SK-N-SH (cell line): Measurements from ENCODE around the gene SIRT2. TPM values are rescaled to one million over a fixed set of nuclear protein-coding genes. Genes with fewer than 3 reads are reported as not detected.
"Not testable (repeated sequence)": the region's sequence is repeated elsewhere in the genome, so short reads cannot be mapped to it uniquely, and the experiment has no call there.

Source experiments
- CTCF ChIA-PET: fragments of 300-600, 350-600 bp; formaldehyde crosslinking; extraction: SDS; loops from one replicate; lab custom pipeline; 2021; lab: Yijun Ruan, JAX
- POLR2A ChIA-PET: fragments of 350-600 bp; sonication (Branson Sonifier 250); formaldehyde crosslinking; extraction: SDS; loops from one replicate; lab custom pipeline; 2020; ENCODE audit warnings: antibody characterized with exemption, inconsistent platforms; lab: Yijun Ruan, JAX
- DNase-seq: peaks from one replicate; pipeline ENCODE4 v3.0.0; 2012
- H2AFZ ChIP-seq: fragments of 200-600 bp; sonication (generic); 2 replicates; pipeline ENCODE4 v1.8.1; 2016; ENCODE audit warnings: antibody characterized with exemption, mild to moderate bottlenecking, low read depth
- H3F3A ChIP-seq: fragments of 200-600 bp; sonication (generic); replicated peaks from 2 replicates; pipeline ENCODE3; 2016; ENCODE audit warnings: antibody characterized with exemption, mild to moderate bottlenecking; ENCODE audit not compliant: insufficient read depth
- H3K27ac ChIP-seq, 2 experiments: fragments of 200-500 bp in 1 of 2; fragments of 200-600 bp in 1 of 2; sonication (Bioruptor generic) in 1 of 2; sonication (generic), shearing (Covaris generic) in 1 of 2; 2 replicates each; pipeline versions ENCODE4 v1.5.1 to v1.6.1; 2014 to 2016; ENCODE audit warnings: low read depth in 2 of 2, inconsistent platforms in 1 of 2, low read length in 1 of 2, mild to moderate bottlenecking in 1 of 2, mixed read lengths in 1 of 2
- H3K27me3 ChIP-seq: fragments of 200-600 bp; sonication (generic), shearing (Covaris generic); 2 replicates; pipeline ENCODE4 v1.6.1; 2016; ENCODE audit warnings: mixed run types; ENCODE audit not compliant: insufficient read depth
- H3K36me3 ChIP-seq, 2 experiments: fragments of 200-500 bp in 1 of 2; fragments of 200-600 bp in 1 of 2; sonication (Bioruptor generic) in 1 of 2; sonication (generic) in 1 of 2; replicated peaks in 1 of 2; 2 replicates each; pipeline versions ENCODE3 to v1.5.1; 2014 to 2016; ENCODE audit warnings: low read length in 1 of 2, mild to moderate bottlenecking in 1 of 2; ENCODE audit not compliant: insufficient read depth in 2 of 2, control insufficient read depth in 1 of 2
- H3K4me1 ChIP-seq, 2 experiments: fragments of 200-500 bp in 1 of 2; fragments of 200-600 bp in 1 of 2; sonication (Bioruptor generic) in 1 of 2; sonication (generic), shearing (Covaris generic) in 1 of 2; 2 replicates each; pipeline versions ENCODE4 v1.5.1 to v1.6.1; 2014 to 2016; ENCODE audit warnings: low read depth in 1 of 2, low read length in 1 of 2, mixed run types in 1 of 2; ENCODE audit not compliant: insufficient read depth in 2 of 2, control insufficient read depth in 1 of 2
- H3K4me2 ChIP-seq: fragments of 200-600 bp; sonication (generic), shearing (Covaris generic); 2 replicates; pipeline ENCODE4 v1.6.1; 2017; ENCODE audit warnings: mixed run types
- H3K4me3 ChIP-seq, 2 experiments: fragments of 200-500 bp in 1 of 2; fragments of 200-600 bp in 1 of 2; sonication (Bioruptor generic) in 1 of 2; sonication (generic), shearing (Covaris generic) in 1 of 2; 2 replicates each; pipeline versions ENCODE4 v1.5.1 to v1.8.1; 2014 to 2016; ENCODE audit warnings: low read depth in 2 of 2, inconsistent platforms in 1 of 2, low read length in 1 of 2, mild to moderate bottlenecking in 1 of 2, mixed read lengths in 1 of 2, moderate library complexity in 1 of 2
- H3K79me2 ChIP-seq: fragments of 200-600 bp; sonication (generic); 2 replicates; pipeline ENCODE4 v1.8.1; 2017; ENCODE audit warnings: mild to moderate bottlenecking; ENCODE audit not compliant: insufficient read depth
- H3K9ac ChIP-seq: fragments of 200-600 bp; sonication (generic); 2 replicates; pipeline ENCODE4 v1.6.1; 2017; ENCODE audit warnings: mixed run types
- H3K9me2 ChIP-seq: fragments of 200-600 bp; sonication (generic); 2 replicates; pipeline ENCODE4 v1.6.1; 2017; ENCODE audit warnings: mixed run types
- H3K9me3 ChIP-seq: fragments of 200-600 bp; sonication (generic); 2 replicates; pipeline ENCODE4 v1.6.1; 2017; ENCODE audit warnings: mixed run types, mild to moderate bottlenecking, moderate library complexity
- H4K20me1 ChIP-seq: fragments of 200-600 bp; sonication (generic); 2 replicates; pipeline ENCODE4 v1.6.1; 2017; ENCODE audit warnings: mild to moderate bottlenecking, mixed run types; ENCODE audit not compliant: insufficient read depth
- EZH2phosphoT487 ChIP-seq: fragments of 200-600 bp; sonication (generic); IDR thresholded peaks from 2 replicates; pipeline ENCODE4 v1.6.1; 2017; ENCODE audit warnings: low read depth, mixed run types, mild to moderate bottlenecking, antibody characterized with exemption, moderate library complexity, borderline replicate concordance
- GABPA ChIP-seq: IDR thresholded peaks from 2 replicates; pipeline ENCODE4 v1.4.0; 2012; ENCODE audit warnings: low read depth, mild to moderate bottlenecking
- MAX ChIP-seq: IDR thresholded peaks from 2 replicates; pipeline ENCODE4 v1.4.0; 2012; ENCODE audit warnings: low read depth
- PBX3 ChIP-seq: IDR thresholded peaks from 2 replicates; pipeline ENCODE4; 2012
- RAD21 ChIP-seq: IDR thresholded peaks from 2 replicates; pipeline ENCODE4 v1.6.1; 2012; ENCODE audit warnings: mild to moderate bottlenecking, low read length
- REST ChIP-seq: IDR thresholded peaks from 2 replicates; pipeline ENCODE4 v1.6.1; 2012; ENCODE audit warnings: mild to moderate bottlenecking, low read depth, low read length, moderate library complexity
- SMC3 ChIP-seq: IDR thresholded peaks from 2 replicates; pipeline ENCODE4 v1.6.1; 2012; ENCODE audit warnings: low read depth, low read length, improper control_type of control experiment
- TAF1 ChIP-seq: IDR thresholded peaks from 2 replicates; pipeline ENCODE4 v1.6.1; 2012; ENCODE audit warnings: low read depth, mild to moderate bottlenecking, low read length, moderate library complexity, borderline replicate concordance
- TEAD4 ChIP-seq: IDR thresholded peaks from 2 replicates; pipeline ENCODE4 v1.4.0; 2012; ENCODE audit warnings: mild to moderate bottlenecking, borderline replicate concordance; ENCODE audit not compliant: insufficient read depth
- WGBS: methylation state at CpG from one replicate; pipeline ENCODE4 v1.1.6; 2017; ENCODE audit warnings: low lambda C conversion rate; 5-methylcytosine and 5-hydroxymethylcytosine counted together
- polyA plus RNA-seq, 3 experiments: library from polyadenylated mRNA; depleted of rRNA; stranded (reverse); fragments of >200 nt; gene quantifications; 2 replicates each; pipeline ENCODE4 v1.2.3, GENCODE V29; 2012

Gene SIRT2
- polyA plus RNA-seq, 1 of the 3 experiments (the other 2 are of a cell fraction) = 39.3 TPM

- TF ChIP-seq SMC3 = no peak
- TF ChIP-seq EZH2phosphoT487 = no peak
- no peak for TF ChIP-seq TEAD4
- TF ChIP-seq TAF1 = no peak
- TF ChIP-seq REST = no peak
- H3K36me3 ChIP-seq = peaks cover 0 to 8% of the 10 kb centered on the region in 2 experiments
- H3K9me3 ChIP-seq = no peaks in the 10 kb centered on the region
- H2AFZ ChIP-seq = no peak overlapping the region
- no peak for DNase-seq
- no peaks in the 10 kb centered on the region for H3K79me2 ChIP-seq
- H3F3A ChIP-seq = no peaks in the 10 kb centered on the region
- no peak overlapping the region for H3K27ac ChIP-seq
- no peaks in the 10 kb centered on the region for H3K9me2 ChIP-seq
- H3K4me1 ChIP-seq = peaks cover 0 to 4% of the 10 kb centered on the region in 2 experiments; a peak in 1 of 4 replicates
- H3K27me3 ChIP-seq = no peaks in the 10 kb centered on the region
- 87% methylated on average over 17 of the region's 17 CpGs for WGBS
- H3K4me3 ChIP-seq = no peak overlapping the region
- H3K9ac ChIP-seq = no peak overlapping the region
- H3K4me2 ChIP-seq = no peak overlapping the region
- CTCF ChIA-PET = interaction anchor here (1.3 to 4.8 kb wide), 5 partner anchors 8 to 38 kb away, joined by 5 to 39 read pairs (median 19); partner anchors contain the start of gene RINL
- no peaks in the 10 kb centered on the region for H4K20me1 ChIP-seq
- POLR2A ChIA-PET = no interaction called here
Measured at GRCh38 chr19:38888876-38889275, 10.5 kb downstream of the SIRT2 start.

GRCh38 chr19:38884691-38885090 lies 14.7 kb downstream of the SIRT2 start:
- H3K9me3 ChIP-seq, H3K79me2 ChIP-seq, H2AFZ ChIP-seq, POLR2A ChIA-PET, H3K27me3 ChIP-seq, H3F3A ChIP-seq, H4K20me1 ChIP-seq, DNase-seq, H3K9ac ChIP-seq, H3K27ac ChIP-seq, H3K9me2 ChIP-seq, H3K4me1 ChIP-seq, H3K36me3 ChIP-seq, H3K4me3 ChIP-seq, H3K4me2 ChIP-seq: not testable (repeated sequence)
- WGBS = 86% methylated on average over 3 of the region's 3 CpGs
- CTCF ChIA-PET = interaction anchor here (0.6 to 1.0 kb wide), 2 partner anchors 152 to 368 kb away, joined by 3 read pairs; no protein-coding TSS in a partner anchor

GRCh38 chr19:38883286-38883685 lies 16.1 kb downstream of the SIRT2 start:
- POLR2A ChIA-PET = interaction anchor here (0.6 to 0.7 kb wide), 2 partner anchors 26 to 34 kb away, joined by 4 to 5 read pairs; no protein-coding TSS in a partner anchor
- Histone ChIP-seq H3K9me2 (no peaks in the 10 kb centered on the region), H3K9ac (no peak overlapping the region), H3K27ac (no peak overlapping the region), H3K4me2 (no peak overlapping the region), H3K36me3 (no peaks in the 10 kb centered on the region), H4K20me1 (no peaks in the 10 kb centered on the region), H3K4me3 (no peak overlapping the region), H3K4me1 (peaks cover 0 to 9% of the 10 kb centered on the region in 2 experiments; a peak in 1 of 4 replicates), H2AFZ (no peak overlapping the region), H3F3A (no peaks in the 10 kb centered on the region), H3K79me2 (no peaks in the 10 kb centered on the region), H3K27me3 (no peaks in the 10 kb centered on the region)
- CTCF ChIA-PET = no interaction called here
- 96% methylated on average over 9 of the region's 9 CpGs for WGBS
- DNase-seq = no peak
- TF ChIP-seq RAD21 (no peak), MAX (no peak), GABPA (no peak), PBX3 (no peak)
- TF ChIP-seq, all 33 proteins: peak for 0
- no peaks in the 10 kb centered on the region for H3K9me3 ChIP-seq
